ENCODE results near the gene DHODH. TPM values are rescaled to one million over a fixed set of nuclear protein-coding genes. Genes with fewer than 3 reads are reported as not detected.
A peak's percentile ranks its signal among the peaks of the same experiment; 100 is the strongest.
"Not testable (repeated sequence)": the region's sequence is repeated elsewhere in the genome, so short reads cannot be mapped to it uniquely, and the experiment has no call there.

The DHODH gene
- total RNA-seq, 4 donors from 2014 or later = 6.8 to 15.1 (median 11.9) TPM

GRCh38 chr16:72072514-72073342, 64.2 kb downstream of the DHODH start:
- no peak for DNase-seq (ENCODE audit: low spot score)
- peak; percentile 73 for ATAC-seq (ENCODE audit: low FRiP score)
- no peak for TF ChIP-seq CTCF (IDR thresholded peaks at IDR 0.05)

GRCh38 chr16:72073560-72074230, 65.2 kb downstream of the DHODH start:
- no peak for DNase-seq (ENCODE audit: low spot score)
- no peak for TF ChIP-seq CTCF (IDR thresholded peaks at IDR 0.05)
- ATAC-seq (ENCODE audit: low FRiP score) = no peak

GRCh38 chr16:72075067-72075466, 66.5 kb downstream of the DHODH start:
- DNase-seq (ENCODE audit: low spot score); ATAC-seq (ENCODE audit: low FRiP score): not testable (repeated sequence)

Small RNA genes lying within 50 kb of the gene (small RNA-seq; reads per million reads assigned to genes)
- gene RPL39P31 = not detected

Other genes starting within 250 kb of the DHODH start
- 100 to 1,000 TPM in 1 of 4 donors, 10 to 100 TPM in 3; 80.0 to 108 (median 92.4) TPM for gene AP1G1, start 199.9 kb upstream of the DHODH start, total RNA-seq
- 10 to 100 TPM; 30.6 to 43.1 (median 37.0) TPM for gene ATXN1L, start 162.8 kb upstream of the DHODH start, total RNA-seq
- gene ZNF821, start 124.6 kb upstream of the DHODH start, total RNA-seq = 10 to 100 TPM in 1 of 4 donors, 1 to 10 TPM in 3; 1.3 to 10.1 (median 4.4) TPM
- gene IST1, start 113.2 kb upstream of the DHODH start, total RNA-seq = 100 to 1,000 TPM; 229 to 249 (median 230) TPM
- 1 to 10 TPM in 1 of 4 donors, under 1 TPM in 3; 0.60 to 1.7 (median 0.77) TPM for gene PKD1L3, start 8.3 kb upstream of the DHODH start, total RNA-seq
- gene HP, start 45.8 kb downstream of the DHODH start, total RNA-seq = 1,000 to 10,000 TPM in 2 of 4 donors, 100 to 1,000 TPM in 1, 10 to 100 TPM in 1; 48.9 to 4,795 (median 1,381) TPM
- gene HPR, start 54.5 kb downstream of the DHODH start, total RNA-seq = 10 to 100 TPM in 1 of 4 donors, 1 to 10 TPM in 3; 3.0 to 11.2 (median 3.4) TPM
- gene TXNL4B, start 84.9 kb downstream of the DHODH start, total RNA-seq = 10 to 100 TPM in 3 of 4 donors, 1 to 10 TPM in 1; 8.1 to 16.9 (median 15.1) TPM
- 10 to 100 TPM; 39.8 to 79.5 (median 56.5) TPM for gene DHX38, start 85.1 kb downstream of the DHODH start, total RNA-seq
- gene PMFBP1, start 163.4 kb downstream of the DHODH start, total RNA-seq = 1 to 10 TPM in 2 of 4 donors, under 1 TPM in 2; 0.13 to 1.4 (median 0.98) TPM